OCI-LY3 (cell line): ENCODE measurements around the gene SYT8.

ENCODE experiments used
- CTCF ChIP-seq: fragments of 200-600, 300-600 bp; sonication (generic); IDR thresholded peaks from 2 replicates; pipeline ENCODE4 v1.5.1; 2014; ENCODE audit warnings: antibody characterized with exemption, low read length, low read depth
- EZH2phosphoT487 ChIP-seq: fragments of 200-600 bp; shearing (Covaris generic); IDR thresholded peaks from 2 replicates; pipeline ENCODE4 v1.6.1; 2018; ENCODE audit warnings: antibody characterized with exemption, mixed run types, low read depth

- TF ChIP-seq CTCF, result no peak
- TF ChIP-seq EZH2phosphoT487, result no peak
These were observed 28.8 kb downstream of the SYT8 start for GRCh38 chr11:1863352-1864216.
